ENCODE measurements around the gene CCN2.

The CCN2 gene

DNA sequence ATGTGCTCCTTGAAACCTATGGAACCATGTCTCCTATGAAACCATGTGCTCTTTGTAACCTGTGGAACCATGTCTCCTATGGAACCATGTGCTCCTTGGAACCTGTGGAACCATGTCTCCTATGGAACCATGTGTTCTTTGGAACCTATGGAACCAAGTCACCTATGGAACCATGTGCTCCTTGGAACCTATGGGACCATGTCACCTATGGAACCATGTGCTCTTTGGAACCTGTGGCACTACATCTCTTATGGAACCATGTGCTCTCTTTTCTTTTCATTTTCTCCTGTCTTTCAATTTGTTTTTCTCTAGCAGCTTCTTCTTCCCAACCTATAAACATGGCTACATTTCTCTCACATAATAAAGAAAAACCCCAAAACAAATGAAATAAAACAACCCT, 11.9 kb upstream of the CCN2 start:
- no peak for DNase-seq

- no peak for DNase-seq
These were observed 9.4 kb upstream of the CCN2 start for GRCh38 chr6:131960371-131961133.

GRCh38 chr6:131958542-131959470, 7.6 kb upstream of the CCN2 start:
- no peak for DNase-seq

GRCh38 chr6:131958095-131958494, 6.9 kb upstream of the CCN2 start:
- no peak for DNase-seq

DNA sequence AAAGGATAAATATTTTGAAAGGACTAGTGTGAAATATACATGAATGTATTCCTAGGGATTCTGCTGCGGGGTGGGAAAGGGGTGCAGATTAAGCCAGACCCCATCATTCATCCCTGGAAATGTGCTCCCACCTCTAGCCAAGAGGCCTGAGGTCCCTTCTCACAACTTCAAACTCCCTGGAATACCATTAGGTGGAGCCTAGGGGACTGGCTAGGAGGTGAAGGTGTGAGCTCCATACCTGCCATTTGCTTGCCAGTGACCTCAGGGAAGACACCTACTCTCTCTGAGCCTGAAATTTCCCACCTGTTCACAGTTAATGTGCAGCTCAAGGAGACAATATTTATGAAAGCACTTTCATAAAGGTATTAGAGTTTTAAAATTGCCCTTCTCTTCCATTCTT, 4.7 kb upstream of the CCN2 start:
- DNase-seq = no peak

GRCh38 chr6:131955192-131955591, 4.0 kb upstream of the CCN2 start:
- DNase-seq = no peak

DNA sequence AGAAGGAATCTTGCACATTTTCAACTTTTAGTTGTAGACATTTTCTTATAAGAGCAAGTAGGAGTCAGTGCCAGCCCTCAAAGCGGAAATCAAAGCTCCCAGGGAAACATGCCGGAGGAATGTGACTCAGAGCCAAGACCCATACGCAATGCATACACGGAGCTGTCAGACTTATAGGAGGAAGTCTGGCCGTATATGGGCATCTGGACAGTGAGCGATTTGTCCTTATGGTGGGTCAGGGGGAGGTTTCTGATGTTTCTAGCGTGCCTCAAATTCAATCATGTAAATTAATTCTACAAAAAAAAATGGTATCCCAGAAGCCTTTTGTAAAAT, 3.6 kb upstream of the CCN2 start:
- no peak for DNase-seq

- DNase-seq = no peak
These were observed 3.0 kb upstream of the CCN2 start for GRCh38 chr6:131954059-131954774.

- DNase-seq = no peak
These were observed 1.8 kb upstream of the CCN2 start for GRCh38 chr6:131952886-131953509.

- no peak for DNase-seq
These were observed 531 bp upstream of the CCN2 start for GRCh38 chr6:131951576-131952230.

- no peak for DNase-seq
These were observed 1.0 kb downstream of the CCN2 start for GRCh38 chr6:131949909-131950766.

DNA sequence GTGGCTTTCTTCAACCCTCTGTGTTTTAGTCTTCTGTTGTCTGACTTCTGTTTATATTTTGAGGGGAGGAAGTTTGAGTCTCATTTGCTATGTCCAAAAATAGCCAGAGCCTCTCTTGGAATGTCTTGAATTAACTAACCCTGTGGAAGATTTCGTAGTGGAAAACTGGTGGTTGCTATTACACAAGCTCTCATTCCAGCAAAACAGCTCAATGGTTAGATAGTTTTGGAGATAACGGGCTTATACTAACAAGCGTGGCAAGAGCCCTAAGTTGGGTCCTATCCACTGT, 1.6 kb downstream of the CCN2 start:
- no peak for DNase-seq

- no peak for DNase-seq
These were observed 2.2 kb downstream of the CCN2 start for GRCh38 chr6:131948692-131949619.

DNA sequence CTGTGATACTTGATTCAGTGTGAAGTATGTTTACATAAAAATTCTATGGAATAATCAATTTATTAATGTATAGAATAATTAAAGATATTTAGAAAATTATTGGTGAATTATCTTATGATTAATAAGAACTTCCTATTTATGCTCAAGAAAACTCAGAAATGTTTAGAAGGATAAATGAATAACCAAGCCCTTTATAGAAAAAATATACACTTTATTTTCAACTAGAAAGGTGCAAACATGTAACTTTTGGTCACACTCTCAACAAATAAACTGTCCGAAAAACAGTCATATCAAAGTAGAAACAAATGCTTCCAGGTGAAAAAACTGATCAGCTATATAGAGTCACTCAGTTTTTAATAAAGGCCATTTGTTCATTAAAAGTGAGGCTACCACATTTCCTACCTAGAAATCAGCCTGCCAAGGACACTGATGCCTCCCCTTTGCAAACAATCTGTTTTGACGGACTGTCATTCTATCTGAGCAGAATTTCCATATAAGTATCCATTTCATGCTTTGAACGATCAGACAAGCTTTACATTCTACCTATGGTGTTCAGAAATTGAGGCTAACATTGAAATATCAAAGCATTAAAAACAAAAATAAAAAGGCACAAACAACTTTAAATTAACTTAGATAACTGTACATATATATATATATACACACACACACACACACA, 3.0 kb downstream of the CCN2 start:
- no peak for DNase-seq

- DNase-seq = no peak
These were observed 3.9 kb downstream of the CCN2 start for GRCh38 chr6:131946992-131947955.

DNA sequence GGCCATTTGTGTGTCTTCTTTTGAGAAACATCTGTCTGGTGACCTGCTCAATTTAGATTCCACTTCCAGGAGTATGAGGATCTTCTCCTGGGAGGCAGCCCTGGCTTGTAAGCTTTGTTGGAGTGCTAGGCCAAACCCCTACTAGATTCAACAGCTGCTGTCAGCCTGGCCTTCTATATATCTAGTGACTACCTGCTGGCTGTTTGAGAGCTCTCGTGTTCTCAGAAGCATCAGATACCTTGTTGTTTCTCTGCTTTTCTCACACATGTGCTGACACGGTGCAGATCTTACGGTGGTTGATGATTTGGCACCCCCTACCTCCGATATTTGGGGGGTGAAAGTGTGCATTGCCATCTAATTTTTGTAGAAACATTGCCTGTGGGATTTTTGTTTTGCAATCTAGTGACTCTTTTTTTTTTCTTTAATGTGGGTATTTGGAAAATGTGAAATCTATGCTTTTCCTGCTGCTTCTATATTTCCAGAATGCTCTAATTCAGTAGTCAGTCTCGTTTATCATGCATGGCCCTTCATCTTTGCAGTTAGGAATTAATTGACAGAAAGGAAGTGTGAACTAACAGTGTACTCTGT, 4.7 kb downstream of the CCN2 start:
- DNase-seq = no peak

DNA sequence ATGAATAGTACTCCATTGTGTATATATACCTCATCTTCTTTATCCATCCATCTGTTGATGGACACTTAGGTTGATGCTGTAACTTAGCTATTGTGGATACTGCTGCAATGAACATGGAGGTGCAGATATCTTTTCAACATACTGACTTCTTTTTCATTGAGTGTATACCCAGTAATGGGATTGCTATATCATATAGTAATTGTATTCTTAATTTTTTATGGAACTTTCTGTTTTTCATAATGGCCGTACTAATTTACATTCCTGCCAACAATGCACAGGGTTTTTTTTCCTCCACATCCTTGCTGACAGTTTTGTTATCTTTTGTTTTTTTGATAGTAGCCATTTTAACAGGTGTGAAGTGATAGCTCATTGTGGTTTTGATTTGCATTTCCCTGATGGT, 5.2 kb downstream of the CCN2 start:
- DNase-seq = no peak

All from stimulated activated CD4-positive, alpha-beta T cell treated with anti-CD3 and anti-CD28 coated beads, Interleukin-12 subunit alpha, Interleukin-12 subunit beta, amount 100 ng/mL, for 4 hours (primary cell).